ENCODE data around the gene BTN1A1.
A peak's percentile ranks its signal among the peaks of the same experiment; 100 is the strongest.
"Not testable (repeated sequence)": the region's sequence is repeated elsewhere in the genome, so short reads cannot be mapped to it uniquely, and the experiment has no call there.

Gene BTN1A1

GRCh38 chr6:26532699-26533531, 32.8 kb downstream of the BTN1A1 start:
- peak; percentile 58 for ATAC-seq
- Mint-ChIP-seq H3K4me1 (peaks cover 49% of the 10 kb centered on the region), H3K4me3 (peak overlapping the region; percentile 95)

GRCh38 chr6:26533532-26533931, 33.4 kb downstream of the BTN1A1 start:
- H3K27ac Mint-ChIP-seq: peak overlapping the region; percentile 96
- H3K4me1 Mint-ChIP-seq: peaks cover 52% of the 10 kb centered on the region
- ATAC-seq: no peak

More at GRCh38 chr6:26532699-26533531, 32.8 kb downstream of the BTN1A1 start:
- Mint-ChIP-seq H3K9me3 (no peaks in the 10 kb centered on the region), H3K27ac (peak overlapping the region; percentile 96), H3K36me3 (ENCODE audit: low read depth) (peaks cover 4% of the 10 kb centered on the region), H3K27me3 (peaks cover 5% of the 10 kb centered on the region)
- DNase-seq: peak; percentile 90

GRCh38 chr6:26534681-26535465, 34.8 kb downstream of the BTN1A1 start:
- H3K4me3 Mint-ChIP-seq: no peak overlapping the region
- peaks cover 8% of the 10 kb centered on the region for H3K27me3 Mint-ChIP-seq
- no peak for ATAC-seq
- peaks cover 10% of the 10 kb centered on the region for H3K36me3 Mint-ChIP-seq (ENCODE audit: low read depth)
- H3K9me3 Mint-ChIP-seq: no peaks in the 10 kb centered on the region
- H3K27ac Mint-ChIP-seq: no peak overlapping the region
- peaks cover 59% of the 10 kb centered on the region for H3K4me1 Mint-ChIP-seq
- no peak for DNase-seq

More at GRCh38 chr6:26533532-26533931, 33.4 kb downstream of the BTN1A1 start:
- H3K36me3 Mint-ChIP-seq (ENCODE audit: low read depth): peaks cover 7% of the 10 kb centered on the region
- peak overlapping the region; percentile 95 for H3K4me3 Mint-ChIP-seq
- H3K9me3 Mint-ChIP-seq: no peaks in the 10 kb centered on the region
- no peak for DNase-seq
- peaks cover 8% of the 10 kb centered on the region for H3K27me3 Mint-ChIP-seq

- Mint-ChIP-seq H3K4me1 (peaks cover 72% of the 10 kb centered on the region), H3K27me3 (peaks cover 8% of the 10 kb centered on the region), H3K4me3 (peak overlapping the region; percentile 95), H3K9me3 (no peaks in the 10 kb centered on the region), H3K36me3 (ENCODE audit: low read depth) (peaks cover 22% of the 10 kb centered on the region), H3K27ac (peak overlapping the region; percentile 98)
- DNase-seq (peak; percentile 44), ATAC-seq (peak; percentile 6)
These were observed 36.6 kb downstream of the BTN1A1 start for GRCh38 chr6:26536571-26537159.

- DNase-seq: peak; percentile 89
- Mint-ChIP-seq H3K36me3 (ENCODE audit: low read depth) (peaks cover 25% of the 10 kb centered on the region), H3K27me3 (peaks cover 8% of the 10 kb centered on the region), H3K9me3 (no peaks in the 10 kb centered on the region), H3K27ac (peak overlapping the region; percentile 98), H3K4me3 (peak overlapping the region; percentile 95), H3K4me1 (peaks cover 69% of the 10 kb centered on the region)
- peak; percentile 66 for ATAC-seq
These were observed 37.2 kb downstream of the BTN1A1 start for GRCh38 chr6:26537160-26537845.

GRCh38 chr6:26537846-26538571, 37.9 kb downstream of the BTN1A1 start, which contains the start of gene HMGN4:
HMGN4 (plus strand) TSS chr6:26538366; CDS start chr6:26545207, 6,841 bp downstream.
- Mint-ChIP-seq H3K9me3 (no peaks in the 10 kb centered on the region), H3K27me3 (peaks cover 8% of the 10 kb centered on the region), H3K4me1 (peaks cover 66% of the 10 kb centered on the region), H3K4me3 (peak within 1 kb of the TSS; percentile 95), H3K36me3 (ENCODE audit: low read depth) (peaks cover 31% of the 10 kb centered on the region), H3K27ac (peak within 1 kb of the TSS; percentile 98)
- DNase-seq (peak; percentile 79), ATAC-seq (peak; percentile 76)

GRCh38 chr6:26538572-26538902, 38.4 kb downstream of the BTN1A1 start:
- Mint-ChIP-seq H3K27ac (peak overlapping the region; percentile 98), H3K36me3 (ENCODE audit: low read depth) (peaks cover 33% of the 10 kb centered on the region), H3K27me3 (peaks cover 8% of the 10 kb centered on the region), H3K4me1 (peaks cover 65% of the 10 kb centered on the region), H3K4me3 (peak overlapping the region; percentile 95), H3K9me3 (no peaks in the 10 kb centered on the region)
- no peak for DNase-seq
- ATAC-seq: no peak

- no peak for DNase-seq
- no peak for ATAC-seq
- H3K36me3 Mint-ChIP-seq (ENCODE audit: low read depth): peaks cover 37% of the 10 kb centered on the region
- H3K4me3 Mint-ChIP-seq: peak overlapping the region; percentile 95
- no peaks in the 10 kb centered on the region for H3K9me3 Mint-ChIP-seq
- H3K27me3 Mint-ChIP-seq: peaks cover 8% of the 10 kb centered on the region
- peaks cover 64% of the 10 kb centered on the region for H3K4me1 Mint-ChIP-seq
- H3K27ac Mint-ChIP-seq: peak overlapping the region; percentile 98
These were observed 39.0 kb downstream of the BTN1A1 start for GRCh38 chr6:26539071-26539615.

- Mint-ChIP-seq H3K27me3 (peaks cover 8% of the 10 kb centered on the region), H3K4me3 (no peak overlapping the region), H3K36me3 (ENCODE audit: low read depth) (peaks cover 54% of the 10 kb centered on the region), H3K9me3 (no peaks in the 10 kb centered on the region), H3K4me1 (peaks cover 54% of the 10 kb centered on the region), H3K27ac (peak overlapping the region; percentile 28)
- DNase-seq (no peak), ATAC-seq (no peak)
These were observed 41.5 kb downstream of the BTN1A1 start for GRCh38 chr6:26541579-26541978.

- no peak overlapping the region for H3K27ac Mint-ChIP-seq
- H3K27me3 Mint-ChIP-seq: no peaks in the 10 kb centered on the region
- H3K36me3 Mint-ChIP-seq (ENCODE audit: low read depth): peaks cover 52% of the 10 kb centered on the region
- H3K4me3 Mint-ChIP-seq: no peak overlapping the region
- H3K4me1 Mint-ChIP-seq: peaks cover 40% of the 10 kb centered on the region
- no peak for ATAC-seq
- DNase-seq: no peak
- H3K9me3 Mint-ChIP-seq: no peaks in the 10 kb centered on the region
These were observed 43.9 kb downstream of the BTN1A1 start for GRCh38 chr6:26543953-26544352.

- Mint-ChIP-seq H3K27ac (no peak overlapping the region), H3K4me3 (no peak overlapping the region), H3K4me1 (peaks cover 38% of the 10 kb centered on the region), H3K9me3 (no peaks in the 10 kb centered on the region), H3K27me3 (no peaks in the 10 kb centered on the region), H3K36me3 (ENCODE audit: low read depth) (peaks cover 52% of the 10 kb centered on the region)
- DNase-seq (no peak), ATAC-seq (no peak)
These were observed 44.4 kb downstream of the BTN1A1 start for GRCh38 chr6:26544473-26544872.

- DNase-seq: no peak
- peaks cover 42% of the 10 kb centered on the region for H3K36me3 Mint-ChIP-seq (ENCODE audit: low read depth)
- H3K4me3 Mint-ChIP-seq: no peak overlapping the region
- no peaks in the 10 kb centered on the region for H3K9me3 Mint-ChIP-seq
- H3K27ac Mint-ChIP-seq: no peak overlapping the region
- peaks cover 37% of the 10 kb centered on the region for H3K4me1 Mint-ChIP-seq
- no peaks in the 10 kb centered on the region for H3K27me3 Mint-ChIP-seq
- ATAC-seq: no peak
These were observed 45.5 kb downstream of the BTN1A1 start for GRCh38 chr6:26545627-26546026.

- not testable (repeated sequence) for H3K27me3 Mint-ChIP-seq, H3K9me3 Mint-ChIP-seq, ATAC-seq, H3K4me3 Mint-ChIP-seq, DNase-seq, H3K27ac Mint-ChIP-seq
- Mint-ChIP-seq H3K4me1 (peaks cover 26% of the 10 kb centered on the region), H3K36me3 (ENCODE audit: low read depth) (peaks cover 32% of the 10 kb centered on the region)
These were observed 47.3 kb downstream of the BTN1A1 start for GRCh38 chr6:26547363-26547762.
